NCI-H146 treated with DMSO at 0.1 percent for 48 hours (cell line): ENCODE measurements around the gene APCDD1L.

Experiments used
- DNase-seq: peaks from one replicate; lab custom pipeline; 2025; ENCODE audit not compliant: unreplicated experiment; lab: John Stamatoyannopoulos, UW

Gene APCDD1L

DNA sequence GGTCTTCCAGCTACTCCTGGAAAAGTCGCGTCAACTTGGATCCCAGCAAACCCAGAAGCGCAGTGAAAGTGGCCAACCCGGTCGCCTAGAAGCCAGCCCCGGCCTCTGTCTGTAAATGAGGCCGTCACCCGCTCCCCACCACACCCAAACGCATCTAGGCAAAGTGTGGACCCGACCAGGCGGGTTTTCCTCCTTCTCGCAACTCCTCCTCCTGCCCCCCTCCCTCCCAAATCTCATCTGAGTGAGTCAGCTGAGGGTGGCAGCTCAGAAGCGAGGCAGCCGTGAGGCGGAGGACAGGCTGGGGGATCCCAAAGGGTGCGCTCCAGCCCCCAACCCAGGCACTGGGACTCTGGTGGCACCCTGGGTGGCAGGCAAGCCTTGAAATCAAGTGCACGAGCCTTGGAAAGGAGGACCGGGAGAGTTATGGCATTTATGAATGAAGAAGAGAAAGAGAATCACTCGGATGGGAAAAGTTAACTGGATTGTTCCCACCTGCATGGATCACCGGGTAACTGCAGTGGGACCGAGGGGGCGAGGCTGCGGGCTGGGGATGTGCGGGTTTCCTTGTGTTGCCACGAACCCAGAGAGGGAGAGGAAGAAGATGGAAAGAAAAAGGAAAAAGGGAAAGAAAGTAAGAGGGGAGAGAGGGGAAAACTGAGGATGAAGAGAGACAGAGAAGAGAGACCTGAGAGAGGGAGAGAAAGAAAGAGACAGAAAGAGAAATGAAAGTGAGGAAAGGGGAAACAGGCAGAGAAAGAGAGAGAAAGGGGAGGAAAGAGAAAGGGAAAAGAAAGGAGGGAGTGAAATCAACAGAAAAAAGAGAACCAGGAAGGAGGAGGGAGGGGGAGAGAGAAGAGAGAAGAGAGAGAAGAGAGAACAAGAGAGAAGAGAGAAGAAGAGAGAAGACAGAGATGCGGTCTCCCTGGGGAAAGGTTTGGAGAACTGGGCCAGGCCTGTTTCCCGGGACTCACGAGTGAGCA is at the start of gene APCDD1L:
APCDD1L (minus strand) TSS at position 167 of the 980 bp plus-strand sequence. CDS start 692 bp downstream, outside the sequence.
- no peak for DNase-seq

DNA sequence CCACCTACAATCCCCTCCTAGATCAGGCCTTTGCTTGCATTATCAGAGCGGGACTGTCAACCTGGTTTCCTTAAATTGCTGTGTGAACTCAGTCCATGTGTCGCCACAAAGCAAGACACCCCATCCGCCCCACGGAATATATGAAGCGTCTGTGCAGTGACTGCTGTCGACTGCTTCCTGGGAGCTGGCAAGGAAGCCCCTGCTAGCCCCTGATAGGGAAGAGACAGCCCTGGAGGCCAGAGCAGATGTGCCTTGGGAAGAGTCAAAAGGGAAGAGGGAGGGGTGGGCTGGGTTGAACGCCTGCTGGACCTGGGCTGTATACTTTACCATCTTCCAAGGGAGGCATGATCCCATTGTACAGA is 44.1 kb upstream of the APCDD1L start:
- no peak for DNase-seq

DNA sequence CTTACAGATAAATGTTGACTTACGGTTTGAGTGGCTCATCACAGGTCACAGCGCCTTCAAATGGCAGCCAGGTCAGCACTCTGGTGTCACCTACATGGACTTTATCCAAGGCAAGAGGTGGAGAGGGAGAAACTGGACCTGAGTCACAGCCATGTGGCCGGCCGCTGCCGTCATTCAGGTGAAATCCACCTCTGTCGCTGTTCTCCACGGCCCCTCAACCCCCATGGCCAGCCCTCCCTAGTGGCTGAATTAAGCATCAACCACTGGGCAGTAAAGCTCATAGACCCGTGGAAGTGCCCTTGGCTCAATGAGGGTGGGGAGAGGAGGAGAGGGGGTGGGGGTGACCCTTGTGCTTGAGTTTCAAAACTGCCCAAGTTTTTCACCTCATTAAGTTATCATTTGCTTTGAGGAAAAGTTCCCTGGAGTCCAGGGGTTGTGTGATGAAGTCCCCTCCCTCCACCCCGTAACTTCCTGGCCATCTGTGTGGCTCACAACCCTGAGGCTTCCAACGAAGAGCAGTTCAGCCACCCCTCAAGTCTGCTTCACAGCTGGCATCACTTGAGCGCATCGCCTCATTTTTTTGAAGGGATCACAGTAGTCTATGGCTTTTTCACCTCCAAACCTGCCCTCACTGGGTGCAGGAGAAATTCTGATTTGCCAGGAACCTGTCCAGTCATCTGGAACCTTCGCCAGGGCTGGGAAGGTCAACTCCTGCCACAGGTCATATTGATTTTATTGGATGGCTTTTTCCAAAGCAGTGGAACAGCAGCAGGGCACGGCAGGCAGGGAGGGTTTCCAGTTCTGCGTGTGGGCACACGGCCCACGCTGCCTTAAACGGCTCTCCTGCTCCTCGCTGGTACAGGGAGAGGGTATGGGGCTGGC is 43.5 kb upstream of the APCDD1L start:
- DNase-seq, result no peak

DNA sequence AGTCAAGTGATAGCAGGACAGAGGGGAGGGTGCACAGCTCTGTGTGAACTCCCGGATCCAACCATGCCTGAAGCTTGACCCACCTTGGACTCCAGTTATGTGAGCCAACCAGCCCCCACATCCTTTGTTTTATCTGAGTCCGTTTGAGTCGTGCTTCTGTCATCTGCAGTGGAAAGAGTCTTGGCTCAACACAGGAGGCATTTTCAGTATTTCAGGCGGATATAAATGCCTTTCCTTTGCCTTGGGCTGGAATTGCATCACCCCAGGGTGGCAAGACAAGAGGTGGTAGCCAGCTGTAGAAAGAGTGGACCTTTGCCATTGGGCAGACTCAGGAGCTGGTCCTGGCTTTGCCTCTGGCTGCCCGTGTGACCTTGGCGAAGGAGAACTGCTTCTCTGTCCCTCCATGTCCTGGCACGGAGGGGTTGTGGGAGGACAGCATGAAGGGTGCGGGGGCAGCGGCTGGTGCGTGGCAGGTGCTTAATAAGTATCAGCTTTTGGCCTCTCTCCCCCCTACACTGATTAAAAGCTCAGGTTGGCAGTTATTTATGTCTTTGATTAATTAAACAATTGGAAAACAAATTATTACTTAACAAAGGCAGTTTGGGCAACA is 42.6 kb upstream of the APCDD1L start:
- DNase-seq, result no peak

DNA sequence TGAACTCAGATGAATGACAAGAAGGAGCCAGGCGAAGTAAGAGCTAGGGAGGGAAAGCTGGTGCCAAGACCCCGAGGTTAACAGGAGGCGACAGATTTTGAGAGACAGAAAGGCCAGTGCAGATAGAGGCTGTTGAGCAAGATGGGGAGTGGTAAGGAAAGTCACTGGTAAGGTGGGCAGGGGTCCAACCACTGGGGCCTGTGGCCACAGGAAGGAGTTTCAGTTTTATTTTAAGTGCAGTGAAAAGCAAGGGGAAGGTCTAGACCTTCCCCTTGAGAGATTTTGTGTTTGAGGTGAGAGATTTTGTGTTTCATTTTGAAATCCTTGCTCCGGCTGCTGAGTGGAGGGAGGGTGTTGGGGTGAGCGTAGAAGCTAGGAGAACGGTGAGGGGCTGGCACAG is 41.8 kb upstream of the APCDD1L start:
- DNase-seq, result no peak

GRCh38 chr20:58555078-58555765 is 40.0 kb upstream of the APCDD1L start:
- DNase-seq, result no peak

DNA sequence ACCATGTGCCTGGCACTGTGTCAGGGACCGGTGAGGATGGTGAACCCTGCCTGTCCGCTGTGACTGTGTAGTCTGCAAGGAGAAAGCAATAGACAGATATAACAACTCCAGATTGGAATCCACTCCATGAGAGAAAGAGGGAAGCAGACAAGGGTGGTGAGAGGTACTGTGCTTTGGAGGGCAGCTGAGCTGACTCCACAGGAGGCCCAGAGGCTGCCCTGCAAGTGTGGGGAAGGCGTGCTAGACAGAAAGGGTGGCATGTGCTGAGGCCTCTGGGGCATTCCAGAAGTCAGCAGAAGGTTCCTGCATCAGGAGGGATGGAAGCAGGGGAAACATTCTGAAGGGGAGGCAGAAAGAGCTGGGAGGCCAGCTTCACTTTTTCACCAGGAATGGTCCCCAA is 39.3 kb upstream of the APCDD1L start:
- no peak for DNase-seq

- DNase-seq, result no peak
Observed at GRCh38 chr20:58553841-58554240, 38.6 kb upstream of the APCDD1L start.

GRCh38 chr20:58553166-58553696 is 38.0 kb upstream of the APCDD1L start:
- DNase-seq, result no peak

DNA sequence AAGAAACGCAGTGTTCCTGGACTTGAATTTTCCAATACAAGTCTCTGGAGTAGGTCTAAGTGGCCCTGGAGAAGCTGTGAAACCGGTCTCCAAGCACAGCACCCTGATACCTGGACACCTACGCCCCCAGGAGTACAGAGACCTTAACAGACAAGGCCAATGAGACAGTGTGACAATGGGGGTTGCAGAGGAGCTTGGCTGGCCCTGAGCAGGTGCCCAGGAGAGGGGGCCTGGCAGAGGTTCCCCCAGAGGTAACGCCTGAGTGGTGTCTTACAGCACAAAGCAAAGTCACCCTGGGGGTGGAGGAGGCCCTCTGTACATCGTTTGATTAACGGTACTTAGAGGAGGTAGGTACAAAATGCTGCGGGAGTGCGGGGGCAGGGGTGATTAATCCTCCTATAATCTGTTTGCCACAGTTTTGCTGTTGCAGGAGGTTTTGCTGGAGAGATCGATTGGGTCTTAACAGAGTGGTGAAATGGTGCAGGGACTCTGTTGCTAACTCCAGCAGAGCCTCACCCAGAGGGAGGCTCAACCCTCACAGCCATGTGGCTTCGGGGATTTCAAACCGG is 37.3 kb upstream of the APCDD1L start:
- no peak for DNase-seq

DNA sequence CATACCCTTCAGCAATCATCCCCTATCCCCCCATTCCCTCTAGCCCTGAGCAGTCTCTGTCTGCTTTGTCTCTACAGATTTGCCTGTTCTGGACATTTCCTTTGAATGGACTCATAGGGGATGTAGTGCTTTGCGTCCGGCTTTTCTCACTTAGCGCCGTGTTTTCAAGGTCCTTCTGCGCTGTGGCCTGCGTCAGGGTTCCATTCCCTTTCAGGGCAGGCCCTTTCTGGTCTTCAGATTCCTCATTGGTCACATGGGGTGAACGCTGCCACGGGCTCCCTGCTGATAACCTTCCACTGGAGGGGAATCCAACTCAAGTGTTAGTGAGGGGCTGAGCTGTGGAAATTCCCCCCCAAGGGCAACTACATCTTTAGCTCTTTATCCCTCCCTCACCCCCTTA is 36.4 kb upstream of the APCDD1L start:
- DNase-seq, result no peak

DNA sequence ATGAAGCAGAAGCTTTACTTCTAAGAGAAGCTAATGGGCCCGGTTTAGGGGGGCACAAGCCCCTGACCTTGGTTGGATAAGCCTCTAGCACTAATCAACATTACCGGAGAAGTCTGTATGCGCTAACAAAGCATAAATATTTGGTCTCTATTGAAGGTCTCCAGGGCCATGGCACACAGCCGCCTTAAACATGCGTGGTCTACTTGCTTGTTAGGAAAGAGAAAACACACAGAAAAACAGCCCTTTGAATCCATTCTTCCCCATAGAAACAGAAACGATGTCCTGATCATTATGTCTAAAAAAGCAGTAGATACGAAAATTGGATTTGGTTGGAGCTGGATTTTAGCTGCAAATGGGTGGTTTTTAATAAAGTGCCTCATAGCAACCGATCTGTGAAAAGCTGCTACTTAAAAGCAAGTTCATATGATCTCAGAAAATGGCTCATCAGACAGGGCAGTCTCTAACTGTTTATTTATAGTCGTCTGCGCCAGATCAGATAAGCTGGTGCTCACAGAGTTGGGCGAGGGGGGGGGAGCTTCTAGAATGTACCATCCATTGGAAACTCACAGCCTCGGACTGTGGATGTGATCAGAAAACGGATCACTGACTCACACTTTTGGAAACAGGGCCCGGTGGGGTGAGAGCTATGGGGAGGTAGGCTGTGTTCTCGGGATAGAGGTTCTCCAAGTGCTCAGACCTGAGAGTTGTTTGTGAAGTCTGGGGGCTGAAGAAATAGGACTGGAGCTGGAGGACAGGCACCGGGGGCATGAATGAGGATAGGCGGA is 35.3 kb upstream of the APCDD1L start:
- DNase-seq, result no peak

DNA sequence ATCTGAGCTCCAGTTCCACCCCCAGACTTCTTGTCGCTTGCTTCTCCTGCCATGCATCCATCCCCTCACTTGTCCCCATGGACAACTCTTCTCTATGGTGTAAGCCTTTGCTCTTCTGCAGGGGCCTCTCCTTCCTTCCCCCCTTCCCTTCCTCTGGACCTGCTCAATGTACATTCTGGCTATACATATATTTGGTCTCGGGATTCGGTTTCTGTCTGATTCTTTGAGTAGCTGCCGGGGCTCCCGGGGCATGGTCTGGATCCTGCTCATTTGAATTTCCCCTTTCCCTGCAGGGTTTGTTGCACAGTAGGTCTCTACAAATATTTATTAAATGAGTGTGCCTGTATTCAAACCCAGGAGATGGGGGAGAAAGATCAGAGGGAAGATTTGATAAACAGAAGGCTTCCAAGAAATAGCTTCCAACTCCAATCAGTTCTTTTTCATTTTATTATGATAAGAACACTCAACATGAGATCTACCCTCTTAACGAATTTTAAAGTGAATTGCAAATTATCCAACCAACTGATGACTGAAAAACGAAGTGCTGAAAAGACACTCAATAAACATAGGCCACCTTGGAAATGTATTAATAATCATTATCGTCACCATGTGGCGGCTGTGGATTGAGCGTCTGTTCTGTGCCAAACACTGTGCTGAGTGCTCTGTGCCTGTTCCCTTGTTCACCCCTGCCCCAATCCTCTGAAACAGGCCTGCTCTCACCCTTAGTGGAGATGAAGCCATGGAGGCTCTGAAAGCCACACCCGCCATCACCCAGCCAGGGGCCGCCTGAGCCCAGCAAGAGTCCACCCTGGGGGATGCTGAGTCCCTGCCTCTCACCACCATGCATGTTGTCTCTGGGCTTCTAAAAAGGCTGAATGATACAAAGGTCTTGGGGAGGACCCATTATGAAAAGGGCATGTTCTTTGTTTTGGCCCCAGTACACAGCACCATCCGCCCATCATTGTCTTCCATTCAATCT is 34.3 kb upstream of the APCDD1L start:
- DNase-seq, result no peak

DNA sequence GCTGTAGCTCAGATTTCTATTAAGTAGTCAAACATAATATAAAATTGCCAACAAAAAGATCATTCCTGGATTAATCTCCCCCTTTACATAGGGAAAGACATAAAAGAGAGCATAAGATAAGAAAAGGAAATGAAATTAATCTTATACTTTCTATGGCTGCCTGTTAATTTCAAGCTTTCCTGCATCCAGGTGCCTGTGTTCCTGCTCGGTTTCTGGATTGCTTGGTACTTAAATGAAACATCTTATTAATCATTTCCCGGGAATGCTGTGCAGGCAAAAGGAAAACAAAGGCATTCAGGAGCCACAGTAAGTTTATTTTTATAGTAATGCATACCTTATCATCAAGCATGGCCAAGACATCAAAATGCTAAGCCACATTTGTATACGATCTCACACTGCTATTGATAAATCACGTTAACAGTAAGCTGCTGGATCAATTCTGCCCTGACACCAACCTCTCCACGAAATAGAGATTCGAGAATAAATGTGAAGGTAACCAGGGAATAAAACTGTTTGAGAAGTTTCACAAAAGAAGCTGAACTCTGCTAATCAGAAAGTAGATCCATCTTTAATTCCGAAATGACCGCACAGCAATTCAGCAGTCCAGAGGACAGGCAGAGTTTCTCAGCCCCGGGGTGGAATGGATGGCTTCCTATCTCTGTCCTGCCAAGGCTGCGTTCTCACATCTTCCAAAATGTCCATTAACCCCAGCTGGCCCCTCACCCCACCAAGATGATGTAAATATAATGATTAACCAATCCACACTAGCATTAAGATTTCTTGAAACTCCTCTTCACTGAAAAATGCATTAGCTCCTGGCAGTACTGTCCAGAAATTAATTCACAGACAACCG is 32.6 kb upstream of the APCDD1L start:
- no peak for DNase-seq

DNA sequence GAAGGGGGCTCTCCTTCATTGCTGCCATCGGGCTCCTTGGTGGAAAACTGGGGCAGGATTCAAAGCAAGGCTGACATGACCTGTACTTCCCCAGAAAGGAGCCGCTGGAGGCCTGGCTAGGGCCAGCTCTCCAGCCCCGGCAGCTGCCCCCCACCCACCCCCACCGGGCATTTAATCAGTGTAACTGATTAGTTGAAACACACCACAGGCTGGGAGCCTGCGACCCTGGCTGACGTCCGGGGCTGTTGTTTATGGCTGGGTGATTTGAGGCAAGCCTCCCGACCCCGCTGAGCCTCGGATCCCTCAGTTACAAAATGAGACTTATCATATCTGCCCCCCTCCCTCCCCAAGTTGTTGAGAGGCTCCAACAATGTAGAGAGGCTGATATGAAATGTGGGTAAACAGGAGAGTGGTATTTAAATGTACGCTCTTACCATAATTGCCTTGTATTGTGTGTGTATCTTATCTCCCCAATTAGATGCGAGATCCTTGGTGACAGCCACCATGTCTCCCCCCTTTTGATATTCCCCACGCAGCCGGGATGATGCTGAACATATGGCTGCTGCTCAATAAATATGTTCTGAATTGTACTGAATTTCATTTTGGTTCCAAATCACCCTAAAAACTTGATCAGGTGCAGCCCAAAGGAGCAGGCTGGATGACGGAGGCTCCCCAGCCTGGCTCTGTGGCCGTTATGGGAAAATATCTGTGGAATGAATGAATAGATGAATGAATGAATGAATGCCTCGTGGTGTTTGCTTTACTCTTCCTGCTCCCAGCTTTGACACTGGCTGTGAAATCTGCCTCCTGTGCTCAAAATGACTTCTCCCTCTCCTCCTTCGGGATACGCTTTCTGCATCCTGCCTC is 31.8 kb upstream of the APCDD1L start:
- DNase-seq, result no peak

DNA sequence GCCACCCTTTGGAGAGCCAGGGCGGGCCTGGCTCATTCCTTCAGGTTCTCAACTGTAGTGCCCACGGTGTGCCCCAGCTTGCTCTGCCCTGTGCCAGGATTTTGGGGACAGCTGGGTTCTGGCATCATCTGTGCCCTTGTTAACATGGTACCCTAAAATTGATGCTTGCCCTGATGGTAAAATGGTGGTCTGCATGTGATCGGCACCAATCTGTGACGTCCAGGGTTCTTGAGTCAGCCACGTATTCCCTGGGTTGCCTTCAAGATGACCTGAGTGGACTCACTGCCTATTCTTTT is 31.2 kb upstream of the APCDD1L start:
- DNase-seq, result no peak
